Fibroblast of villous mesenchyme (primary cell): ENCODE measurements around the gene SLCO4A1. TPM values are rescaled to one million over a fixed set of nuclear protein-coding genes. Genes with fewer than 3 reads are reported as not detected.

Source experiments
- DNase-seq: peaks from one replicate; pipeline ENCODE4 v3.0.0-alpha.2; 2010; ENCODE audit warnings: low read depth
- H3K4me3 ChIP-seq: 2 replicates; pipeline ENCODE4 v1.5.1; 2011; ENCODE audit warnings: low read depth, mild to moderate bottlenecking, low read length
- total RNA-seq: library from RNA; depleted of rRNA; stranded (reverse); fragments of >200 nt; gene quantifications from 2 replicates; pipeline ENCODE4 v1.2.3, GENCODE V29; 2012
- TF ChIP-seq, protein P1 (sequence below): IDR thresholded peaks from 2 replicates; pipeline ENCODE4 v1.5.1; 2012; ENCODE audit warnings: low read depth, mild to moderate bottlenecking, low read length; ENCODE audit not compliant: insufficient read depth

SLCO4A1 gene
- total RNA-seq, 1 donor: 3.0 TPM

DNA sequence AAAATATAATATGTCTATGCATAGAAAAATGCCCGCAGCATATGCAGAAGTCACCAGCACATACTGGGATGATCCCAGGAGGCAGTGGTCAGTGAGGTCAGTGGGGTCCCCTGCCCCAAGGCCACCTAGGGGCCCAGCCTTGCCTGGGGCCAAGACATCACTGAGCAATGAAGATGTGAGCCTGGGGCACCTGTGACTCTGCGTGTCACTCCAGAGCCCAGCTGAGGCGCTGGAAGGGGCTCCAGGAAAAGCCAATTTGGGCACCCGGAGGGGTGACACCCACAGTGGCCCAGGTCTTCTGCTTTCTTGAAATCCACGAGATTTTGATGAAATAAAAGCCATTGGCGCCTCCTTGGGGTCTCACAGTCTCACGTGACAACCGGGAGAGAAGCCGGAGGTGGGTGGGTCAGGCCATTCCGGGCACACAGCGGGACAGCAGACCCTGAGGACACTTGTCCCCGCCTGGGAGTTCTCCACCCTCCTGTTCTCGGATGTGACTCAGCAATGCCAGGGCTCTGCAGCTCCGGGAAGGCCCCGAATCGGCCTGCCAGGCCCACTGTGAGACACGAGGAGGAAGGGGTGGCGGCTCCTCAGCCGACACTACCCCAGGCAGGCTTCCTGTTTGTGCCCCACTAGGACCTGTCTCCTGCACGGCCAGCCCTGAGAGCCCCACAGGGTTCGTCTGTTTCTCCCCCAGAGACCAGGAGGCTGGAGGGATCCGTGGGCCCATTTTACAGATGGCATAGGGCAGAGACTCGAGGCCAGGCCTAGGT is 24.4 kb upstream of the SLCO4A1 start:
- DNase-seq: no peak
- TF ChIP-seq, protein P1, sequence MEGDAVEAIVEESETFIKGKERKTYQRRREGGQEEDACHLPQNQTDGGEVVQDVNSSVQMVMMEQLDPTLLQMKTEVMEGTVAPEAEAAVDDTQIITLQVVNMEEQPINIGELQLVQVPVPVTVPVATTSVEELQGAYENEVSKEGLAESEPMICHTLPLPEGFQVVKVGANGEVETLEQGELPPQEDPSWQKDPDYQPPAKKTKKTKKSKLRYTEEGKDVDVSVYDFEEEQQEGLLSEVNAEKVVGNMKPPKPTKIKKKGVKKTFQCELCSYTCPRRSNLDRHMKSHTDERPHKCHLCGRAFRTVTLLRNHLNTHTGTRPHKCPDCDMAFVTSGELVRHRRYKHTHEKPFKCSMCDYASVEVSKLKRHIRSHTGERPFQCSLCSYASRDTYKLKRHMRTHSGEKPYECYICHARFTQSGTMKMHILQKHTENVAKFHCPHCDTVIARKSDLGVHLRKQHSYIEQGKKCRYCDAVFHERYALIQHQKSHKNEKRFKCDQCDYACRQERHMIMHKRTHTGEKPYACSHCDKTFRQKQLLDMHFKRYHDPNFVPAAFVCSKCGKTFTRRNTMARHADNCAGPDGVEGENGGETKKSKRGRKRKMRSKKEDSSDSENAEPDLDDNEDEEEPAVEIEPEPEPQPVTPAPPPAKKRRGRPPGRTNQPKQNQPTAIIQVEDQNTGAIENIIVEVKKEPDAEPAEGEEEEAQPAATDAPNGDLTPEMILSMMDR: no peak
- no peak overlapping the region for H3K4me3 ChIP-seq

DNA sequence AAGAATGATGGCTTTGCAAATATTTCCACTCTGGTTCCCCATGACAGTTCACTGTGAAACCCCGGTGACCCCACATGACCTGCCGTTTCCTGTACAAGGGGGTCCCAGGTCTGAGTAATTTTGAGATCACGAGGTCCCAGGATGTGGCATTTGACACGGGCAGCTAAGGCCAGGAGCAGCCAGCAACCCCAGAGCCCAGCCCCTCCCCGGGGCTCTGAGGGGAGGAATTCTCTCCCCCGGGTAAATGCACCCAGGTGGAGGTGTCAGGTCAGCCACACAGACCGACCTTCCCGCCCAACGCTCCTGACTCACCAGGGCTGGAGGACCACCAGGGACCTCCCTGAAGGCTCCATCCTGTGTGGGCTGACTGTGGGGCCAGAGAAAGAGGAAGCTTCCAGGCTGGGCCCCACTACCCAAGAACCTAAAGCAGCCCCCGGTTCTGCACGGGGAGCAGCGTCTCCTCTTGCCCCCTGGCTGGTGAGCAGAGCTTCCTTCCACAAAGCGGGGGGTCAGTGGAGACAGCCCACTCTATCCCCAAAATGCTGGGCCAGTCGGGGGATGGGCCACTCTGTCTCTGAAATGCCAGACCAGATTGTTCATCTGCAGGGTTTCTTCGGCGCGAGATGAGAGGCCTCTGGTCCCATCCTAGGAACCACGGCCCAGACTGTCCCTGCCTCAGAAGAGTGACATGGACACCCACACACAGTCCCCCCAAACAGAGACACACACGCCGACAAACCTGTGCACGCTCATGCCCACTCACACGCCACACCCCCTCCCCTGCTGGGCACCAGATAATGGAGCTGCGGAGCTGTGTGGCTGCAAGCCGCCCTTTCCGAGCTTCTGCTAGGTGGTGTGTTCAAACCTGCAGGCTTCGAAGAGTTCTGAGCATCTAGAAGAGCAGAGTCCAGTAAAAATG is 23.4 kb upstream of the SLCO4A1 start:
- TF ChIP-seq, protein P1: no peak
- H3K4me3 ChIP-seq: no peak overlapping the region

GRCh38 chr20:62620625-62621024 is 21.7 kb upstream of the SLCO4A1 start:
- no peak overlapping the region for H3K4me3 ChIP-seq
- TF ChIP-seq, protein P1: no peak
- no peak for DNase-seq

More for the DNA sequence above, 23.4 kb upstream of the SLCO4A1 start:
- no peak for DNase-seq

DNA sequence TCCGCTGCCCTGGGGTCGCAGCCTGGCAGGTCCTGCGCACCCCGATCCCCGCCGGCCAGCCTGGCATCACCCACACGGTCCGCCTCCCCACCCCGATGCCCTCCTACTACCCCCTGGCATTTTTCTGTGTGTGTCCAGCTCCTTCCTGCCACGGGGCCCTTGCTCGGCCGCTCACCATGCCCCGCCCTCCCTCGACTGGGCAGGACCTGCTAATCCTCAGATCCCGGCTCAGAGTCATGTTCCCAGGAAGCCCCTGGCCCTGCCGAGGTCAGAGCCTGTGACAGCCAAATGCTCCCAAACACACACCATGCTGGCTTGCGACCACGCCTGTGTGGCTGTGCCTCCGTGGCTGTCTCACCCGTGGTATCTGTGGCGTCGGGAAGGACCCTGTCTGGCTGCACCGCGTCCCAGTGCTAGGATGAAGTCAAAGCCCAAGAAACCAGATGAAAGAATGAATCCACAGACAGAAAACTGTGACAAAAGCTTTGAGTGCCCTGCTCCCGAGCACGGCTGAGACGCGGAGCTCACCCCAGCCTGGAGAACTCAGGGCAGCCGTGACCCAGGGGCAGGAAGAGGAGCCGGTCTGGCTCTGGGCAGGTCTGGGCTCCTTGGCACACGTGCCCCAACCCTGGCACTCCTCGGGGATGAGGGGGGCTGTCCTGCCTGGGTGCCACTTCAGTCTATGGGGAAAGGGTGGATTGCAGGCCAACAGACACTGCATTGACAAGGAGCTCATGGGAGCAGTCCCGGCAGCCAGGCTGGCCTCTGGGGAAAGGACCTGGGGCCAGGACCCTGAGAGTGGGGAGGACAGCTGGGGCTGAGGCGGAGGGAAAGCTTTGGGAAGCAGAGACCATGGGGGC is 20.8 kb upstream of the SLCO4A1 start:
- TF ChIP-seq, protein P1: no peak
- no peak overlapping the region for H3K4me3 ChIP-seq

GRCh38 chr20:62622178-62622876 is 20.0 kb upstream of the SLCO4A1 start:
- no peak for DNase-seq
- TF ChIP-seq, protein P1: no peak
- H3K4me3 ChIP-seq: no peak overlapping the region

More for the DNA sequence above, 20.8 kb upstream of the SLCO4A1 start:
- DNase-seq: peak; percentile 40

- DNase-seq: no peak
- H3K4me3 ChIP-seq: no peak overlapping the region
- TF ChIP-seq, protein P1: no peak
Measured at GRCh38 chr20:62622877-62623487, 19.3 kb upstream of the SLCO4A1 start.
